HG03175 (cell line): ENCODE data around the gene EIPR1.
A peak's percentile ranks its signal among the peaks of the same experiment; 100 is the strongest.

Experiments used
- ATAC-seq: cut with Tn5 transposase; IDR thresholded peaks from one replicate; pipeline ENCODE4 v1.9.1; 2021; ENCODE audit warnings: mild to moderate bottlenecking, moderate library complexity; ENCODE audit not compliant: unreplicated experiment

EIPR1 gene

DNA sequence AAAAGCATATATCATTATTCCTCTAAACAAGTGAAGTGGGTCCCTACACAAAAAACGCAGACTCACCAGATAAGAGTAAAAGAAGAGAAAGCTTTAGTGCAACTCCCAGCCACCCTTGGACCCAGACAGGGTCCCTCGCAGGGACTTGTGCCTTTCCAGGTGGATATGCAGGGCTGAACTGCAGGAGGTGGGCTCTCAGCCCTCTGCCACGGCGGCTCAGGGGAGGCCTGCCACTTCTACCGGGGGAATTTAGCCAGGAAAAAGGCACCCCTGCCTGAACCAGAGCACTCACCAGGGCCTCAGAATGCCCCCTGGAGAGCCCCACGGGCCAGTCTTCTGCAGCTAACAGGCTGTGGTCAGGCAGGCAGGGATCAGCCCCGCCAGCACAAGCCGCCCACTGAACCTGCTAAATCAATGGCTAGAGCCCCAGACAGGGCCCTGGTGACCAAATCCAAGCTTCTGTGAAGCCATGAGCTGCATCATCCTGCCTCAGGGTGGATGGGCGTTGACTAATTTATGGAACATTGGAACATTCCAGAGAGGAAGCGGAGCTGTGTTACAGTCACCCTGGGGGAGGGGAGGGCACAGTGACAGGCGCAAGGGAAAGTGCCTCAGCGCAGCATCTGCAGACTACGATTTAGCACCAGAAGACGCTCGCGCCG lies 209.3 kb downstream of the EIPR1 start:
- no peak for ATAC-seq

GRCh38 chr2:3163401-3163800 lies 214.2 kb downstream of the EIPR1 start:
- no peak for ATAC-seq

GRCh38 chr2:3162442-3163077 lies 215.1 kb downstream of the EIPR1 start:
- no peak for ATAC-seq

DNA sequence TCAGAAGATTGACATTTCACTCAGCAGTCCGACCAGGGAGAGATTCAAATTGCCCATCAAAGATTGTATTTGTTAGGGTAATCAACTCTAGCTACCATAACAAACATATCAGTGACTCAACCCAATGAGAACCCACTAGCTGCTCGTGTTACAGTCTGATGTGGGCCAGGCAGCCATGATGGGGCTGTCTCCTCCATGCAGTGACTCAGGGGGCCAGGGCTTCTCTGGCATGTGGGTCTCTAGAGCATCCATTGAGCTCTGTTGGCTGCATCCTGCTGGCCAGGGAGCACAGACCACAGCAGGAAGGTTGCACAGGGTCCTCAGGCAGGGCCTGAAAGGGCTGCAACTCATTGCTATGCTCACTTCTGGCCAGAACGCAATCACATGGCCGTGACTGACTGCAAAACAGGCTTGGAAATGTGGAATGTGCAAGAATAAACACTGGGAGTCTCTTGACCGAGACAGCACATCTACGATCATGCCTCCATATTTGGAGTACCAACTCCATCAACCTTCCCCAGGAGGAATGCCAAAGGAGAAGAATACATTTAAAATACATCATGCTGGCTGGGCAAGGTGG lies 216.8 kb downstream of the EIPR1 start:
- no peak for ATAC-seq

GRCh38 chr2:3159782-3160545 lies 217.7 kb downstream of the EIPR1 start:
- no peak for ATAC-seq

DNA sequence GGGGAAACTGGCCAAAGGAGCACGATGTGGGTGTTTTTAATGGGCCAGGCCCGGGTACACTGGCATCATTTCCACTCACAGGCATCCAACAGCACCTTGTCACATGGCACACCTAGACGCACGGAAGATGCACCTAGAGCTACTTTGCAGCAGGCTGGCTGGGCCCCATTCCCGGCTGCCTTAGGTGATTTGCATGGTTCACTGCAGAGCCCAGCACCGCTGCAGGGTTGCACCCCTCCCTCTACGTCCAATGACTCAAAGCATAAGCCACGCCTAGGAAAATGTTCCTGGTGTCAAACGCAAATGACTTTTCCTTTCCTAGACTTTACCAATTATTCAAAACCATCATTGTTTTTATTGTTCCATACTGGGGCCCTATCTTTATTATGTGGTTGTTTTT lies 222.9 kb downstream of the EIPR1 start:
- ATAC-seq: no peak

GRCh38 chr2:3154146-3154545 lies 223.5 kb downstream of the EIPR1 start:
- ATAC-seq: no peak

DNA sequence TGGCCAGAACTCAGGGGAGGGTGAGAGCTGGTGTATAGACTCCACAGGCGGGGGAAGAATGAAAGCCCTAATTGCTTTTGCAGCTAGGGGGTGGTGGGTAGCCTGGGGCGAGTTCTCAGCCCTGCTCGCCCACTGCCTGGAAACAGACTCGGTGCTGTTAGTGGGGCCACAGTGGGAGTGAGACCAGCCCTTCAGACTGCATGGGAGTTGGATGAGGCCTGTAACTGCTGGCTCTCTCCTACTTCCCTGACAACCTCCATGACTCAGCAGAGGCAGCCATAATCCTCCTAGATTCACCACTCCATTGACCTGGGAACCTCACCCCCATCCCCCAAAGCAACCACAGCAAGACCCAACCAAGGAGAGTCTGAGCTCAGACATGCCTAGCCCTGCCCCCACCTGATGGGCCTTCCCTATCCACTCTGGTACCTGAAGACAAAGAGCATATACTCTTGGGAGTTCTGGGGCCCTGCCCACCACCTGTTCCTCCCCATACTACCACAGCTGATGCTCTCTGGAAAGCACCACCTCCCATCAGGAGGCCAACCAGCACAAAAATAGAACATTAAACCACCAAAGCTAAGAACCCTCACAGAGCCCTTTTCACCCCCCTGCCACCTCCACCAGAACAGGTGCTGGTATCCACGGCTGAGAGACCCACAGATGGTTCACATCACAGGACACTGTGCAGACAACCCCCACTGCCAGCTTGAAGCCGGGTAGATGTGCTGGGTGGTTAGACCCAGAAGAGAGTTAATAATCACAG lies 226.3 kb downstream of the EIPR1 start:
- peak; percentile 44 for ATAC-seq

DNA sequence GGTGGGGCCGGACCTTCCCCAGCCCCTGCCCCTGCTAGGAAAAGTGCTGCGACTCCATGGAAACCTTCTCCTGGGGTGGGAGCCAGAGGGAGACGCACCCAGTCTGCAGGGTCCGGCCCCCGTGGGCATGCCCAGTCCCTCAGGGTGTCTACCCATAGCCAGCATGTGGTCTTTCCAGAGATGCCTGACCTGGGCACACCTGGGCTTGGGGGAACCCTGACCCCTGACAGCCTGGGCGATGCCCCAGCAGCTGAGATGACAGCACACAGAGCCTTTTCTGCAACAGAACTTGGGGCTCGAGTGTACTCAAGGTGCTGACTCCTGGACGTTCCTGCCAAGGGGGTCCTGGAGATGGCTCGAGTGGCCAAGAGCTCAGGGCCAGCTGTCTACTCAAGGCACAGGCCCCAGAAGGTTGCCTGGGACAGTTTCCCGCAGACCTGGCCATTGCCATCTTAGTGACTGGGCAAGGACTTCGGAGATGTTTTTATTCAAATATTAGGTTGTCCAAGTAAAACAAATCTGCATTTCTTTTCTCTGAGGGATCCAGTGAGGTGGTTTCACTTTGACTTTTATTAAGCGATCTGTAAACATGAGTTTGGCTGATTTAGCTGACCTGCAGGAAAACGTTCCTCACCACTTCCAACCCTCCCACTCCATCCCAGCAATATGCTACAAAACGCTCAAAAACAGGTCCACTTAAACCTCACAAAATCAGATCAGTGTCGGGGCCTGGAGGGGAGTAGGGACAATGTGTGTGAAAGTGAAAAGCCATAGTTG lies 228.0 kb downstream of the EIPR1 start:
- no peak for ATAC-seq

DNA sequence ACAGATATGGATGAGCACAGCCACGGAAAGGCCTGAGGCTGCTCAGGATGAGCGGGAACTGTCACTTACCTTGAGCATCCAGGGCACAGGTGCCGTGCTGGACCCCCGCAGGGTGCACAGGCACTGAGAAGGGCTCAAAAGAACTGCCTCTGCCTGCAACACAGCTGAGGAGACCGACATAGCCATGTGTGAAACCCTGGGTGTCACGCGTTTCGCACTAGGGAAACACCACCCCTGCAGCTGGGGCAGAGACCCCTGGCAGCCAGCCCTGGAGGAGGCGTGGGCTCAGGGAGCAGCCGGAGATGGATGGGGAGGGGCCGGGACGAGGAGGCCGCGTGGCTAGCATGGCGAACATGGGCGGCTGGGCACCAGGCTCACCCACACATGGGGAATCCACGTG lies 228.9 kb downstream of the EIPR1 start:
- ATAC-seq: no peak

- ATAC-seq: no peak
These were observed 229.7 kb downstream of the EIPR1 start for GRCh38 chr2:3147651-3148530.

- no peak for ATAC-seq
These were observed 230.6 kb downstream of the EIPR1 start for GRCh38 chr2:3146772-3147650.

GRCh38 chr2:3146175-3146574 lies 231.4 kb downstream of the EIPR1 start:
- no peak for ATAC-seq

- ATAC-seq: no peak
These were observed 232.1 kb downstream of the EIPR1 start for GRCh38 chr2:3145471-3146021.

GRCh38 chr2:3144856-3145255 lies 232.8 kb downstream of the EIPR1 start:
- no peak for ATAC-seq

DNA sequence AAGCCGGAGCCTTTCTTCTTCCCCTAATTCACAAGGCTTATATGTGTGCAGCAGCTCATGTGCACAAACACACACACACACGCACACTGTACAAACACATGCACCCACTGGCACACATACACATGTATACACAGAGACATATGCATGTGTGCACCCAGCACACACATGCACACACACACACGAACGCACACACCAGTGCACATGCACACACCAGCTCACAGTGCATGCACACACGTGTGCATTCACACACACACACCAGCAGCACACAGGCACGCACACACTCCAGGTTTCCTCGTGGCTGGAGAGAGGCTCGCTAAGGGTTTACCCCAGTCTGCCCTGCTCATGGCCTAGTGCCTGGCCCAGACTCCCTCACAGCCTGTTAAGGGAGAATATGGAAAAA lies 234.0 kb downstream of the EIPR1 start:
- ATAC-seq: no peak

- ATAC-seq: no peak
These were observed 234.6 kb downstream of the EIPR1 start for GRCh38 chr2:3142961-3143571.

GRCh38 chr2:3142210-3142609 lies 235.4 kb downstream of the EIPR1 start:
- no peak for ATAC-seq
